Measurements from ENCODE around the gene KLHL21.
"Not testable (repeated sequence)": the region's sequence is repeated elsewhere in the genome, so short reads cannot be mapped to it uniquely, and the experiment has no call there.

Gene KLHL21, protein sequence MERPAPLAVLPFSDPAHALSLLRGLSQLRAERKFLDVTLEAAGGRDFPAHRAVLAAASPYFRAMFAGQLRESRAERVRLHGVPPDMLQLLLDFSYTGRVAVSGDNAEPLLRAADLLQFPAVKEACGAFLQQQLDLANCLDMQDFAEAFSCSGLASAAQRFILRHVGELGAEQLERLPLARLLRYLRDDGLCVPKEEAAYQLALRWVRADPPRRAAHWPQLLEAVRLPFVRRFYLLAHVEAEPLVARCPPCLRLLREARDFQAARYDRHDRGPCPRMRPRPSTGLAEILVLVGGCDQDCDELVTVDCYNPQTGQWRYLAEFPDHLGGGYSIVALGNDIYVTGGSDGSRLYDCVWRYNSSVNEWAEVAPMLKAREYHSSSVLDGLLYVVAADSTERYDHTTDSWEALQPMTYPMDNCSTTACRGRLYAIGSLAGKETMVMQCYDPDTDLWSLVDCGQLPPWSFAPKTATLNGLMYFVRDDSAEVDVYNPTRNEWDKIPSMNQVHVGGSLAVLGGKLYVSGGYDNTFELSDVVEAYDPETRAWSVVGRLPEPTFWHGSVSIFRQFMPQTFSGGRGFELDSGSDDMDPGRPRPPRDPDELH

DNA sequence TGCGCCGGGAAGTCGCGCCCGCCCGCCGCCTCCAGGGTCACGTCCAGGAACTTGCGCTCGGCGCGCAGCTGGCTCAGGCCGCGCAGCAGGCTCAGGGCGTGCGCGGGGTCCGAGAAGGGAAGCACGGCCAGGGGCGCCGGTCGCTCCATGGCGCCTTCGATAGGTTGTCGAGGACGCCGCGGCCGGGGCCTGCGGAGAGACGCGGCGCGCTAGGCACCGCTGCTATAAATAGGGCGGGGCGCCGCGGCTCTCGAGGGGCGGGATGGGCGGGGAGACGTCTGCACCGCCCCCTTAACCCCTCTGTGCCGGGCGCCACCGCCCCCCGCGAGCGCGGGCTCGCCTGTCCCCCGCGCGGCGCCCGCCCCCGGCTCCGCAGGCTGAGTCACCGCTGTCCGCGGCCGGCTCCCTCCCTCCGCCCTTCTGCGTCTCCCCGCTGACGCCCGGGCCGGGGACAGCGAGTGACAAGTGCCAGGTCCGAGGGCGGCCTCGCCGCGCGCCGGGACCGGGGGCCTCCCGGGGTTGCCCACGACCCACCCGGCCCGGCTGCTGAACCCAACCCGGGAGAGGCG, at the start of gene KLHL21:
KLHL21 (minus strand) TSS at position 201 of the 569 bp plus-strand sequence; CDS start at position 149, 52 bp downstream.
- DNase-seq = peak; percentile 86 to 88

DNA sequence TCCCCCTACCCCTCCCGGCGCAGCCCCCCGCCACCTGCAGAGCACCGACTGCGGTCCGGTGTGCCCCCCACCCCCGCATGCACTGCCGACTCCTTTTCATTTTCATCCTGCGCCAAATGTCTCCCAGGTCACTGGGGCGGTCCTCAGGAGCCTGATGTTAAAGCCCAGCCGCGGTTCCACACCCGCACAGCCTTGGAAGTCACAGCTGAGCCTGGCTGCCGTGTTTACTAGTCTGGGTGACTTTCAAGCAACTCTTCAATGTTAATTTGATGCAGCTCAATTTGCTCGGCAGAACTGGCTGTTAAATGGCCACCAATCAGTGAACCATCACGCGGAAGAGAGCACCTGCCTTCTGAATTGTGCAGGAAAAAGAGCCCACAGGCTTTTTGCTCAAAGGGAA, 49.2 kb upstream of the KLHL21 start:
- DNase-seq = no peak

DNA sequence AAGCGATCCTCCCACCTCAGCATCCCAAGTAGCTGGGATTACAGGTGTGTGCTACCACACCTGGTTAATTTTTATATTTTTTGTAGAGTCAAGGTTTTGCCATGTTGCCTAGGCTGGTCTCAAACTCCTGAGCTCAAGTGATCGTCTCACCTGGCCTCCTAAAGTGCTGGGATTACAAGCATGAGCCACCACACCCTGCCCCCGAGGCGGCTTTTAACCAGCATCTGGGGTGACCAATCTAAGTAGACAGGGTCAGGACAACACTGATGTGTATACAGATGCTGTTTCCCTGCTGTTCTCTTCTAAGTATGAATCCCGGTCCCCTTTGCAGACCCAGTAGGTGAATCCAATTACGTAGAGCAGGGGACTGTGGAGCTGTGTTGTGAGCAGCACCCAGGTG, 45.9 kb upstream of the KLHL21 start:
- no peak for DNase-seq

DNA sequence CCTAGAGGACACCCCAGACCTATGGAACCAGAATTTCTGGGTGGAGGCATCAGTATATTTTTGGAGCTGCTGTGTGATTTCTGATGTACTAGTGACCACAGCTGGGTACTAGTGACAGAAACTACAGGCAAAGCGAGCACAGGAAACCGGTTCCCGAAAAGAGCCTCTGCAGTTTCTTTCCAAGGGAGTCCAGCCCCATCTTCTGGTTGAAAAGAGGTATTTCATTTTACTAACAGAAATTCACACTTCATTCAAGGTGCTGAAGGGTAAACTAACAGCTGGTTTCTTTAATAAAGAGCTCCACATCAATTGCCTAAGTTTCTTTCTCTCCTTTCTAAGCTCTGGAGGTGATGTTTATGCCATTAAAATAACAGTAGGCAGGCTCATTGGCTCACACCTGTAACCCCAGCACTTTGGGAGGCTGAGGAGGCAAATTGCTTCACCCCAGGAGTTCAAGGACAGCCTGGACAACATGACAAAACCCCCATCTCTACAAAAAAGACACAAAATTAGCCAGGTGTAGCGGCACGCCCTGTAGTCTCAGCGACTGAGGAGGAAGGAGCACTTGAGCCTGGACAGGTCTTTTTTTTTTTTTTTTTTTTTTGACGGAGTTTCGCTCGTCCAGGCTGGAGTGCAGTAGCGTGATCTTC, 44.0 kb upstream of the KLHL21 start:
- DNase-seq = peak; percentile 29 to 61

DNA sequence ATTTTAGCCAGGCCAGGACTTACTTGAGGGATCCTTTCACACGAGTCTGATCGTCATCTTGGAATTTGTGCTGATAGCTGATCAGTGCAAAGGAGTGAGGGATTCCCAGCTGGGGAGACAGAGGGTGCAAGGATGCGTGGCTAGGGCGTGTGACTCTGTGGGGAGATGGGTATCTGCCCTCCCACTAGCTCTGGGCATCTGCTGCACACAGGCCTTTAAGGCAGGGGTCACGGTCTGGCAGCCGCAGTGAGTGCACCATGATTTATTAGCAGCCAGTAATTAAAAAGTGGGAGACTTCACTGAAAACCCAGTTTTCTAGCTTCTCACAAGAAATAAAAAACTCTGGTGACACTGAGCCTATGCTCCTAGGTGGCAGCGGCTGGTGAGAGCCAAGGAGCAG, 42.3 kb upstream of the KLHL21 start:
- no peak for DNase-seq

DNA sequence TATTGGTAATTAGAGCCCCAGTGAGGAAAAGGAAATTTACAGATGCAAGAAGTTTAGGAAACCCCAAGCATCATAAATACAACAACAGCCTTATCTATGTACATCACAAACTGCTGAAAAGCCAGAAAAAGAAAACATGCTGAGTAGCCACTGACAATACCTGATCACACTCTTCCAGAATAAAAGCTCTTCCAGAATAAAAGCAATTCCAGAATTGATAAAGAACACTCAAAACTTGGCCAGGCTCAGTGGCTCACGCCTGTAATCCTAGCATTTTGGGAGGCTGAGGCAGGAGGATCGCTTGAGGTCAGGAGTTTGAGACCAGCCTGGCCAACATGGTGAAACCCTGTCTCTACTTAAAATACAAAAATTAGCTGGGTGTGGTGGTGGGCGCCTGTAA, 38.2 kb upstream of the KLHL21 start:
- DNase-seq = not testable (repeated sequence)

DNA sequence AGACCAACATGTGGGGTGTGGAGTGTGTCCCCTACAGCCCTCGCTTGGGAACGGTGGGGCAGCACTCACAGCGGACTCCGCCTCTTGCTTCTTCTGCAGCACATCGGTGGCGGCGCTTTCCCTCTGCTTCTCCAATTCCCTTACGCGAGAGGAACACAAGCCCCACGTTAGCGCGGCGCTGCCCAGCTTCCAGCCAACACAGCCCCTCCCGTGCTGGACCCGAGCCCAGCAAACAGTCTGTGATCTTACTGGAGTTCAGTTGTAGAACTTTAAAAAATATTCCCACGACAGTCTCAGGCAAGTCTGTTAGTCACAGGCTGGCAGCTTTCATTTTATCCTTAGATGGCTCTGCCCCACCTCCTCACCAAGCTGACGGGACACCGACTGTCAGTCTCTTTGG, 35.6 kb upstream of the KLHL21 start:
- no peak for DNase-seq

DNA sequence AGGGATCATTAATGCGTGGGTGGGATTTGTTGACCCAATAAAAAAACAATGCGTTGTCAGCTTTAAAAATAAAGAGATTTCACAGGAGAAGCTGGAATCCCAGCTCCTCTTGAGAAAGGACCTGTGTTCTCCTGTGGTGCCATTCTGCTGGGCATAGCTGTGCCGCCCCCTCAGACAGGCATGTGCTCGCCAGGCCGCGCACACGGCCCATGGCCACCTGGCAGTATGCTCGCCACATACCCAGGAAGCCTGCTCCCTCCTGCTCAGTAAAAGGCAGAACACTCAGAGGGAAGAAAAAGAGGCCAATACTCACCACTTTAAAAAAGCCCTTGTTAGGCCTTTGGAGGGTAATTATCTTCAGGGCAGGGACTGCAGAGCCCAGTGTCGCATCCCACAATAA, 35.1 kb upstream of the KLHL21 start:
- DNase-seq = no peak

DNA sequence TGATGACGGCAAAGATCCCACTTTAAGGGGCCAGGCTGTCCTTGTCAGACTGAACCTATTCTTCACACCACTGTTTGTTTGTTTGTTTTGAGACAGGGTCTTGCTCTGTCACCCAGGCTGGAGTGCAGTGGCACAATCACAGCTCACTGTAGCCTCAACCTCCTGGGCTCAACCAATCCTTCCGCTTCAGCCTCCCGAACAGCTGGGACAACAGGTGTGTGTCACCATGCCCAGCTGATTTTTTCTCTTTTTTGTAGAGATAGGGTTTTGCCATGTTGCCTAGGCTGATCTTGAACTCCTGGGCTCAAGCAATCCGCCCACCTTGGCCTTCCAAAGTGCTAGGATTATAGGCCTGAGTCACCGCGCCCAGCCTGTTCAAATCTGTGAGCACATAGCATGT, 34.1 kb upstream of the KLHL21 start:
- DNase-seq = not testable (repeated sequence)

DNA sequence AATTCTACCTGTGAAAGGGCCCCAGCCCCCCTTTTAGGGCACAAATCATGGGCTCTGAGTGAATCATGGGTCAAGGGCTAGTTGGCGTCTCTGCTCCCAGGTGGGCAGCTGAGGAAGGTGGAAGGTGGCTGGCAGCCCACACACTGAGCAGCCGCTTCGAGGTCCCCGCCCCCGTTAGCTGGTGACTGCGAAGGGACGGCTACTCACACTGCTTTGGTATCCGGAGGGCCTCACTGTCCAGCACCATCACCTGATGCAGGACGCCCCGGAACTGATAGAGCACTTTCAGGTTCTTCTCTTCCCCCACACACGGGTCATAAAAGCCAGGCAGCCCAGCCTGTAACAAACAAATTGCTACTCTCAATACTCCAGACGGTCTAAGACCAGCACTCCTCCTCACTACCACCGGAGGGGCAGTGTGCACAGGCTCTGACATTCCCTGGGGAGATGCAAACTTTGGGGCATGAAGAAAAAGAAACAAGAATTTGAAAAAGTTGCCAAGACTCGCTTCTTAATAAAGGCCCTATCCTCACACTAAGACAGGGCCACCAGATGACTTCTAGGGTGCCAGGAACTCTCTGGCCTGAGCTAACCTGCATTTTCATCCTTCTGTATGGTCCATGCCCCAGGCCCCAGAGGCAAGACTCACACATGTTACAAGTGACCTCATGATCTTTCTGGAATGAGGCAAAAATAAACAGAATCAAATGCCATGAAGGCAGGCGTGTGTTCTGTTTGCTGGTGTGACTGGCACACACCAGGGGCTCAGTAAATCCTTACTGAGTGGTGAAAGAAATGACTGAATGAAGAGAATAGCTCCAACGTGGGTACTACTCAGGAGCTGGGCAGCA, 33.5 kb upstream of the KLHL21 start:
- no peak for DNase-seq

DNA sequence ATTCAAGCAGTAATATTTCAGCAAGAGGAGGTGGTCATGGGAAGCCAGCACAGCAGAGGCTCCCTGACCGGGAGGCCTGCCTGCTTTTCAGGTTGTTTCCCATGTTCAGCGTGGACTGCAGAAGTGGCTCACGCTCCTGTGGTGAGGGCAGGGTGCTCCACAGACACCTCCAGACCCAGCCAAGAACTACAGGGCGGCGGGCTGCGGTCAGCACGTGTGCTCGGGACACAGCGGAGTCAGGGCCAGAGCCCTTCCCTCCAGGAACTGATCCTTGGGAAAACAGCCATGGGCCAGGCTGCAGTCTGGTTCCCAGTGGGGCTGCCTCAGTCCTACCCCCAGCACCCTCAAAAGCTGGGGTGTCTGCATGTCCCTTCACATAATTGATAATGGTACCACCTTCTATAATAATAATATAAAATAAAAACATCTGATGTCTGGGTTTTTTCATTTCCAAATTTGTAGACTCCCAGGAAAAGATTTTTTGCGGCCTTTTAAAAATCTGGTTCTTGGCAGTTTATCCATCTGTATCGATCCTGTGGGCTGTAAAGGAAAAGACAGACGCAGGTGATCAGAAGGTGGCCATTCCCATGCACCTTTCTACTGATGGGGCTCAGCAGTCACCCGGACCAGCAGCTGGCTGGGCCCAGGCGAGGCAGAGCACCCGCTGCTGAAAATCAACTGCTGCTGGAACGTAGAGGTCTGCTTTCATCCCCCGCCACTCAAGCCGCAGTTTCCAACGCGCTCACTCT, 32.7 kb upstream of the KLHL21 start:
- DNase-seq = no peak

DNA sequence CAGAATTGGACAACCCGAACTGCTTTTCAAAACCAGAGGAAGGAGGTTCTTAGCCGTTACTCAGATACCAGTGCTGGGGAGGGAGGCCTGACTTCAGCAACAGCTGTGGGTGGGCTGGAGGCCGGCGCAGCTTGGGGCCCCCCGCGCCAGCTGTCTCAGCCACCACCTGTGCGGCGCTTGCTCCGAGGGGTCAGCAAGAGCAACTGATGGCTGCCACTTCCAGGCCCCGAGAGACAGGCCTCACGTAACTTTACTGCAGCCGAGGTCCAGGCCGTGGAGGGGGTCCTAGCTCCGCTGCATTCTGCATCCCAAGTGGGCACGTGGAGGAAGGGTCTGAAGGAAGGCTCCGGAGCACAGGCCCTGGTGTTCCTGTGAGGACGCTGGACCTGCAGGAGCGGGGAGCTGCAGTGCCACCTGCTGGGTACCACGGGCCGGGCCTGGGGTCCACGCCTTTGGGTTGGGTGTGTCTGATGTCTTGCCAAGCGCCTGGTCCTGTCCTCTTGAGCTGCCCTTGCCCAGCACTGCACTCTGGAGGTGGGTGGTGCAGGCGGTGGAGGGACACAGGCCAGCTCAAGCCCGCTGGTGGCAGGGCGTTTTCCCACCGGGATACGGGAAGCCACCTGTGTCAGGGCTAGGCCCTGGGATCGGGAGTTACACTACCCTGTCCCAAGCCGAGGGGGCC, 31.8 kb upstream of the KLHL21 start:
- DNase-seq = peak; percentile 34 to 42

DNA sequence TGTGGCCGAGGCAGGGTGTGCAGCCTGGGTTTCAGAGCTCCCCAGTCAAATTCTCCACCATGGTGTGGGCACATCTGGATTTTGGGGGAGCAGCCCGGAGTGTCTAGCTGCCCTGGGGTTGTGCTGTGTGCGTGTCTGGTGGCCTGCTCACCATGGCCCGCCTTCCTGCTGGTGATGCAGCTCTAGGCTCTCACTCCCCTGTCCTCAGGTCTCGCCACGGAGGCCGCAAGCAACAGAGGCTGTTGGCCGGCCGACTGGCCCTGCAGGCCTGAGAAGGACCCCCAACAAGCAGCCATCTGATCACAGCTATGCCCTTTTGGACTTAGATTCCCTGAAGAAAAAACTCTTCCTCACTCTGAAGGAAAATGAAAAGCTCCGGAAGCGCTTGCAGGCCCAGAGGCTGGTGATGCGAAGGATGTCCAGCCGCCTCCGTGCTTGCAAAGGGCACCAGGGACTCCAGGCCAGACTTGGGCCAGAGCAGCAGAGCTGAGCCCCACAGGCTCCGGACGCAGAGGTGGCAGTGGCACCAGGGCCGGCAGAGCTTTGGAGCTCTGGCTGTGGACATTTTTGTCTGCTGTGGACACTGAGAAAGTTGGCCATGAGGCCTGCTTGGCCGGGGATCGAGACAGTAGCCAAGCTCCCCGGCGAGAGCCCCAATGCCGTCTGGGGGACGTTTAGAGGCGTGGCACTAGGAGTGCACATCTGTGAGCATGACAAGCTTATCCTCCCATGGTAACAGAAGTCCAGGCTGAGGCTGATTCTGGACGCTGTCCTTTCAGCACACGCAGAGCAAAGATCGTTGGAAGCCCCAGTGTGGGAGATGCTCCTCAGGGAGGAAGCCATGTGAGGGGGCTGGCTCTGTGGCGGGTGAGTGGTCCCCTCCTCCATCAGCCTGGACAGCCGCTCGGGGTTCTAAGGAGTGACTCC, 30.2 kb upstream of the KLHL21 start:
- no peak for DNase-seq

DNA sequence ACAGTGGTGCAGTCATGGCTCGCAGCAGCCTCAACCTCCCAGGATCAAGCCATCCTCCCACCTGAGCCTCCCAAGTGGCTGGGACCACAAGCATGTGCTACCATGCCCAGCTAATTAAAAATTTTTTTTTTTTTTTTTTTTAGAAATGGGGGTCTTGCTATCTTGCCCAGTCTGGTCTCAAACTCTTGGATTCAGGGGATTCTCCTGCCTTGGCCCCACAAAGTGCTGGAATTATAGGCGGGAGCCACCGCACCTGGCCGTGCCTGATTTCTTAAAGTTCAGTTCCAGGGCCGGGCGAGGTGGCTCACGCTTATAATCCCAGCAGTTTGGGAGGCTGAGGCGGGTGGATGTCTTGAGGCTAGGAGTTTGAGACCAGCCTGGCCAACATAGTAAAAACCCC, 28.4 kb upstream of the KLHL21 start:
- DNase-seq = no peak

DNA sequence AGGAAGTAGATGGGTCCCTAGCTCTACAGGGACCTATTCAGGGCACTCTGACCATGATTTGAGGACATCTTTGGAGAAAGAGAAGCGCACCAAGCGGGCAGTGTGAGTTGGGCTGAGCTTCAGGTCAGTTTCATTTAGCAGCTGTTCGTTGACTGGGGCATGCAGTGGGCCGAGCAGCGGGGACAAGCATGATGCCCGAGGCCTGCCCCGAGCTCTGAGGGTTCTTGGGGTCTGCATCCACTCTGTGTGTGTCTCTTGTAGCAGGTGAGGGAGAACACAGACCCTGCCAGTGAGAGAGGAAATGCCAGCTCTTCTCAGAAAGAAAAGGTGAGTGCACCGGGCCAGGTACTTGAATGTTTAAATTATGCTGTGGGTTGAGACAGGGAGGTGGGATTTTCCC, 27.4 kb upstream of the KLHL21 start:
- DNase-seq = no peak

DNA sequence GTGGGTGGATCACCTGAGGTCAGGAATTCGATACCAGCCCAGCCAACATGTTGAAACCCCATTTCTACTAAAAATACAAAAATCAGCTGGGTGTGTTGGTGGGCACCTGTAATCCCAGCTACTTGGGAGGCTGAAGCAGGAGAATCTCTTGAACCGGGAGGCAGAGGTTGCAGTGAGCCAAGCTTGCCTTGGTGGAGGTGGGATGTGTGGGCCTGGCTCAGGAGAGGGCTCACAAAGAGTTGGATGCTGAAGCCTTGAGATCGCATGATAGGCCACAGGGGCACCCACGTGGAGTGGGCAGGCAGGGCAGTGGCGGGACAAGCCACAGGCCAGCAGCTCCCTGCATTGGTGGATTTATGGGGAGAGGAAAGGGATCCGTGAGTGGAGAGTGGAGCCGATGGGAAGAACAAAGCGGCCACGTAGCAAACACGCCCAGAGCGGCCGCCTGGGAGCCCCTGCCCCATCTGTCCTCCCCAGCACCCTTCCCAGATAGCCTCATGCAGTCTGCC, 26.4 kb upstream of the KLHL21 start:
- no peak for DNase-seq

DNA sequence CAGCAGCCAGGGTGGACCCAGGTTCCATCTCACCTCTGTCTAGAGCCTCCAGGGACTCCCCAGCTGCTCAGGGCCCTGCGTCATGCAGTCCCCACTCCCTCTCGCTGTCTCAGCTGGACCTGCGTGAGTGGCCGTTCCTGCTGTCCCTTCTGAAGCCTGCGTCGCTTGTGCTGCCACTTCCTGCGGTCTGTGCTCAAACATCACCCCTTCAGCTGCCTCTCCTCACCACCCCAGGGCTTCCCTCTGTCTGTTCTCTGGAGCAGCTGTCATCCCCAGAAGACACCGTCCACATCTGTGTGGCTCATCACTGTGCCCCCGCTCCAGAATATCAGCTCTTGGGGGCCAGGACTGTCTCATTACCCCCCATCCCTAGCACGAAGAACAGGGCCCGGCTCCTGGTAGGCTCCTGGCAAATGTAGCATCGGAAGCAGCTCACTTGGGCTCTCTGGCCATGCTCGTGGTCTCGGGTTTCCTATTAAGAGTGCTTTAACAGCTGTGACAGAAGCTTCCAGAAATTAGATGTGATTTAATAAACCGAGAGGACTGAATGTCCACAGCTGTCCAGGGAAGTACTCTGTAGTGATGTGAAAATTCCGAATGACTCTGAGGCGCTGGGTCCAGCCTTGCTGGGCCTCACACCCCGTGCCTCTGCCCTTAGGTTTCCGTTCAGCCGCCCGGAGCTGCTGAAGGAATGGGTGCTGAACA, 25.3 kb upstream of the KLHL21 start:
- no peak for DNase-seq

DNA sequence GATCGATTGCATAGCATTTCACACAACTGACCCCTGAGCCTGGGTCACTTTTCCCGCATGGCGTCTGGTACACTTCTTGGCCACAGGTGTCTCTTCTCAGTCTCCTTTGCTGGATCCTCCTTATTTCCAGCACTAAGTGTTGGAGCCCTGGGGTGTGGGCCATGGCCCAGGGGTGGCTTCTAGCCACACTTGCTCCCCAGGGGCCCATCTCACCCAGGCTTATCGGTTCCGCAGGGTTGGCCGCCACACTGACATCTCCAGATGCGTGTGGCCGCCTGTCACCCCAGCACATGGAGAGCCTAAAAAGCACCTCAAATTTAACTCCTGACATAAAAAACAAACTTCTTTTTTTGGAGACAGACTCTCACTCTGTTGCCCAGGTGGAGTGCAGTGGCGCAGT, 24.4 kb upstream of the KLHL21 start:
- no peak for DNase-seq

DNA sequence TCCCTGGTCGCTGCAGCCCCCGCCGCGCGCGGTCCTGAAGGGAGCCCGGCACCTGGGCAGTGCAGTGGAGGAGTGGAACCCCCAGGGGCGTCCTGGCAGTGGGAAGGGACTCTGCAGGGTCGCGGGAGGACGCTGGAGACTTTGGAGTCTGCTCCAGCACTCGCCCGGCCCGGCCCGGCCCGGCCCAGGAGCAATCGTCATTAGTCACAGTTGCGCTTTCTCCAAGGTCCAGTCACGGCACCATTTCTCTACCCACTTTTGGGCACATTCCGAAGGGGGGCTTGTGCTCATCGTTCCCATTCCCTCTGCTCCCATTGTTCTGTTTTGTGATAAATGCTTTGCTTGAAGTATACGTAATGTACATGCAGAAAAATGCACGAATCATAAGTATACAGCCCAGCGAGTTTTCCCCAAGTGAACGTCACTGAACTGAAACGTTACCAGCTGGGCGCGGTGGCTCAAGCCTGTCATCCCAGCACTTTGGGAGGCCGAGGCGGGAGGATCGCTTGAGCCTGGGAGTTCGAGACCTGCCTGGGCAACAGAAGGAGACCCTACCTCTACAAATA, 23.0 kb upstream of the KLHL21 start:
- no peak for DNase-seq

Data from CD4-positive, alpha-beta T cell treated with Interleukin-1 beta for 1 hour (primary cell).